Endodermal cell (in vitro differentiated cells): Measurements from ENCODE around the gene ALDOA. TPM values are rescaled to one million over a fixed set of nuclear protein-coding genes. Genes with fewer than 3 reads are reported as not detected.
A peak's percentile ranks its signal among the peaks of the same experiment; 100 is the strongest.

Experiments
- DNase-seq: peaks from one replicate; pipeline ENCODE4 v3.0.0-alpha.2; 2017
- H3K27ac ChIP-seq: 2 replicates; pipeline ENCODE4 v1.5.1; 2013; ENCODE audit warnings: mild to moderate bottlenecking, low read depth, low read length, moderate library complexity
- H3K27me3 ChIP-seq: 2 replicates; pipeline ENCODE4 v1.6.1; 2013; ENCODE audit warnings: mild to moderate bottlenecking, low read length, moderate library complexity; ENCODE audit not compliant: insufficient read depth, control insufficient read depth, poor library complexity, severe bottlenecking
- H3K36me3 ChIP-seq: 2 replicates; pipeline ENCODE4 v1.7.0; 2013; ENCODE audit warnings: mild to moderate bottlenecking, low read length, moderate library complexity; ENCODE audit not compliant: control insufficient read depth, insufficient read depth
- H3K4me1 ChIP-seq: one replicate; pipeline ENCODE4 v1.7.0; 2013; ENCODE audit warnings: low read length; ENCODE audit not compliant: control insufficient read depth, insufficient read depth
- H3K4me3 ChIP-seq: 2 replicates; pipeline ENCODE4 v1.5.1; 2013; ENCODE audit warnings: mild to moderate bottlenecking, low read length, moderate library complexity
- H3K9ac ChIP-seq: 2 replicates; pipeline ENCODE4 v1.6.1; 2013; ENCODE audit warnings: mild to moderate bottlenecking, low read length, moderate library complexity; ENCODE audit not compliant: poor library complexity, severe bottlenecking; ENCODE audit errors: extremely low read depth
- H3K9me3 ChIP-seq: 2 replicates; pipeline ENCODE4 v1.6.1; 2013; ENCODE audit warnings: mild to moderate bottlenecking, low read length, moderate library complexity; ENCODE audit not compliant: control insufficient read depth
- H3K27ac Mint-ChIP-seq: 2 replicates; pipeline ENCODE4 v1.8.0; 2020; ENCODE audit warnings: mixed read lengths
- H3K27me3 Mint-ChIP-seq: 2 replicates; pipeline ENCODE4 v1.8.0; 2021; ENCODE audit warnings: mild to moderate bottlenecking, mixed read lengths; ENCODE audit not compliant: insufficient read depth
- H3K36me3 Mint-ChIP-seq: 2 replicates; pipeline ENCODE4 v1.8.0; 2020; ENCODE audit warnings: low read depth, mixed read lengths
- H3K4me1 Mint-ChIP-seq: 2 replicates; pipeline ENCODE4 v1.8.0; 2020; ENCODE audit warnings: mixed read lengths
- H3K4me3 Mint-ChIP-seq: 2 replicates; pipeline ENCODE4 v1.8.0; 2020; ENCODE audit warnings: mild to moderate bottlenecking, moderate library complexity, mixed read lengths
- H3K9me3 Mint-ChIP-seq: 2 replicates; pipeline ENCODE4 v1.8.0; 2020; ENCODE audit warnings: mild to moderate bottlenecking, mixed read lengths
- CTCF ChIP-seq: fragments of 200-600 bp; sonication (generic); conservative IDR thresholded peaks from 2 replicates; pipeline ENCODE4 v1.5.0; 2021; ENCODE audit warnings: antibody characterized with exemption, mild to moderate bottlenecking
- WGBS, 2 experiments: methylation state at CpG; one replicate each; pipeline versions ENCODE4 v1.1.5 to v1.1.7; 2013; ENCODE audit warnings: missing lambda C conversion rate in 2 of 2, mixed read lengths in 1 of 2; ENCODE audit not compliant: insufficient coverage in 1 of 2, insufficient read length in 1 of 2; 5-methylcytosine and 5-hydroxymethylcytosine counted together
- total RNA-seq, 2 donors: library from RNA; stranded (reverse); fragmentation: NEBNext Ultra II Directional in 1 of 2; extraction: Animal tissue kit (Norgen Biotek cat#: 25700) in 1 of 2; gene quantifications; 2 replicates in 1 of 2; 3 replicates in 1 of 2; pipeline ENCODE4 v1.2.1, GENCODE V29; 2021

ALDOA gene
- total RNA-seq, 2 donors from 2014 or later = 645 to 652 TPM

- 96 to 98% methylated on average over 6 to 9 of the region's 9 CpGs for WGBS, 2 experiments
- Mint-ChIP-seq H3K9me3 (no peaks in the 10 kb centered on the region), H3K27ac (peak overlapping the region; percentile 66), H3K4me1 (peaks cover 18% of the 10 kb centered on the region), H3K4me3 (no peak overlapping the region), H3K36me3 (peaks cover 57% of the 10 kb centered on the region), H3K27me3 (no peaks in the 10 kb centered on the region)
- peaks cover 8% of the 10 kb centered on the region for H3K4me1 ChIP-seq
- no peak overlapping the region for H3K27ac ChIP-seq
- H3K27me3 ChIP-seq = no peaks in the 10 kb centered on the region
- H3K4me3 ChIP-seq = no peak overlapping the region
- TF ChIP-seq CTCF = no peak
- DNase-seq = no peak
- no peaks in the 10 kb centered on the region for H3K9me3 ChIP-seq
- no peak overlapping the region for H3K9ac ChIP-seq
- H3K36me3 ChIP-seq = peaks cover 59% of the 10 kb centered on the region
Measured at GRCh38 chr16:30068333-30068732, 2.8 kb downstream of the ALDOA start.

GRCh38 chr16:30068750-30069610 lies 3.4 kb downstream of the ALDOA start:
- no peak overlapping the region for H3K9ac ChIP-seq
- Mint-ChIP-seq H3K4me1 (peaks cover 14% of the 10 kb centered on the region), H3K4me3 (no peak overlapping the region), H3K9me3 (no peaks in the 10 kb centered on the region), H3K27me3 (no peaks in the 10 kb centered on the region), H3K36me3 (peaks cover 60% of the 10 kb centered on the region), H3K27ac (peak overlapping the region; percentile 66)
- H3K27me3 ChIP-seq = no peaks in the 10 kb centered on the region
- H3K36me3 ChIP-seq = peaks cover 59% of the 10 kb centered on the region
- H3K4me1 ChIP-seq = peaks cover 3% of the 10 kb centered on the region
- no peak overlapping the region for H3K4me3 ChIP-seq
- WGBS, 2 experiments = 88 to 97% methylated on average over 10 to 17 of the region's 17 CpGs
- no peaks in the 10 kb centered on the region for H3K9me3 ChIP-seq
- peak; percentile 73 for TF ChIP-seq CTCF
- peak; percentile 79 for DNase-seq
- H3K27ac ChIP-seq = no peak overlapping the region

- H3K27me3 ChIP-seq = no peaks in the 10 kb centered on the region
- no peak for DNase-seq
- H3K9me3 Mint-ChIP-seq = no peaks in the 10 kb centered on the region
- no peak overlapping the region for H3K27ac ChIP-seq
- peaks cover 60% of the 10 kb centered on the region for H3K36me3 Mint-ChIP-seq
- WGBS, 2 experiments = 95 to 98% methylated on average over 11 to 31 of the region's 31 CpGs
- no peak for TF ChIP-seq CTCF
- no peak overlapping the region for H3K4me3 ChIP-seq
- no peaks in the 10 kb centered on the region for H3K27me3 Mint-ChIP-seq
- no peak overlapping the region for H3K4me3 Mint-ChIP-seq
- H3K36me3 ChIP-seq = peaks cover 59% of the 10 kb centered on the region
- H3K9me3 ChIP-seq = no peaks in the 10 kb centered on the region
- H3K4me1 ChIP-seq = peaks cover 3% of the 10 kb centered on the region
- no peak overlapping the region for H3K9ac ChIP-seq
- H3K27ac Mint-ChIP-seq = peak overlapping the region; percentile 39
- peaks cover 11% of the 10 kb centered on the region for H3K4me1 Mint-ChIP-seq
Measured at GRCh38 chr16:30069611-30070462, 4.3 kb downstream of the ALDOA start.
